NCI-H187 treated with DMSO at 0.1 percent for 48 hours (cell line): ENCODE results near the gene PDCD6IP.
A peak's percentile ranks its signal among the peaks of the same experiment; 100 is the strongest.
"Not testable (repeated sequence)": the region's sequence is repeated elsewhere in the genome, so short reads cannot be mapped to it uniquely, and the experiment has no call there.

Experiments
- DNase-seq: peaks from one replicate; lab custom pipeline; 2025; lab: John Stamatoyannopoulos, UW

Gene PDCD6IP, protein sequence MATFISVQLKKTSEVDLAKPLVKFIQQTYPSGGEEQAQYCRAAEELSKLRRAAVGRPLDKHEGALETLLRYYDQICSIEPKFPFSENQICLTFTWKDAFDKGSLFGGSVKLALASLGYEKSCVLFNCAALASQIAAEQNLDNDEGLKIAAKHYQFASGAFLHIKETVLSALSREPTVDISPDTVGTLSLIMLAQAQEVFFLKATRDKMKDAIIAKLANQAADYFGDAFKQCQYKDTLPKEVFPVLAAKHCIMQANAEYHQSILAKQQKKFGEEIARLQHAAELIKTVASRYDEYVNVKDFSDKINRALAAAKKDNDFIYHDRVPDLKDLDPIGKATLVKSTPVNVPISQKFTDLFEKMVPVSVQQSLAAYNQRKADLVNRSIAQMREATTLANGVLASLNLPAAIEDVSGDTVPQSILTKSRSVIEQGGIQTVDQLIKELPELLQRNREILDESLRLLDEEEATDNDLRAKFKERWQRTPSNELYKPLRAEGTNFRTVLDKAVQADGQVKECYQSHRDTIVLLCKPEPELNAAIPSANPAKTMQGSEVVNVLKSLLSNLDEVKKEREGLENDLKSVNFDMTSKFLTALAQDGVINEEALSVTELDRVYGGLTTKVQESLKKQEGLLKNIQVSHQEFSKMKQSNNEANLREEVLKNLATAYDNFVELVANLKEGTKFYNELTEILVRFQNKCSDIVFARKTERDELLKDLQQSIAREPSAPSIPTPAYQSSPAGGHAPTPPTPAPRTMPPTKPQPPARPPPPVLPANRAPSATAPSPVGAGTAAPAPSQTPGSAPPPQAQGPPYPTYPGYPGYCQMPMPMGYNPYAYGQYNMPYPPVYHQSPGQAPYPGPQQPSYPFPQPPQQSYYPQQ

DNA sequence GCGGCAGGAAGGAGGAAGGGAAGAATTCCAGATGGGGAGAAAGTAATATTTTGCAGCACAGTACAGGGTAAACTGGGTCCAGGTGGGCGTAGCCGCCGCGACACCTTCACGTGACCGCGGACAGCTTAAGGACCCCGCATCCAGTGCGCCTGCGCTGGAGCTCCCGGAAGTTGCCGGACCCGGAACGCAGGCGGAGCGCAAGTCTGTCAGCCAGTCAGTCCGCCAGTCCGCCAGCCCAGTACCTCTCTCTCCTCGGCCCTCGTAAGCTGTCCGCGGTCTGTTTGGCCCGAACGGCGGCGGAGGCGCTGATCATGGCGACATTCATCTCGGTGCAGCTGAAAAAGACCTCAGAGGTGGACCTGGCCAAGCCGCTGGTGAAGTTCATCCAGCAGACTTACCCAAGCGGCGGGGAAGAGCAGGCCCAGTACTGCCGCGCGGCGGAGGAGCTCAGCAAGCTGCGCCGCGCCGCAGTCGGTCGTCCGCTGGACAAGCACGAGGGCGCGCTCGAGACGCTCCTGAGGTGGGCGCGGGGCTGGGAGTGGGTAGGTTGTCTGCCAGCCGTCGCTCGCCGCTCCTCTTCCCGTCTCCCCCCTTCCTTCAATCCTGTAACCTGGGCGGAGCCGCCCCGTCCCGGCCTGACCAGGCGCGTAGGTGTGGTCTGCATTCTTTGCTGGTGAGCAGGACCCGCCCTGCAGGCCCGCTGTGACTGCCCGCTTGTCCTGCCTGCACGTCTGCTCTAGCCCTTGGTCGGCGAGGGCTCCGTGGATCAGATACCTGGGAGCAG, at the start of gene PDCD6IP:
TSS of gene PDCD6IP (plus strand) at position 213 of the 784 bp plus-strand sequence. CDS start at position 312, 99 bp downstream.
- peak; percentile 4 for DNase-seq

DNA sequence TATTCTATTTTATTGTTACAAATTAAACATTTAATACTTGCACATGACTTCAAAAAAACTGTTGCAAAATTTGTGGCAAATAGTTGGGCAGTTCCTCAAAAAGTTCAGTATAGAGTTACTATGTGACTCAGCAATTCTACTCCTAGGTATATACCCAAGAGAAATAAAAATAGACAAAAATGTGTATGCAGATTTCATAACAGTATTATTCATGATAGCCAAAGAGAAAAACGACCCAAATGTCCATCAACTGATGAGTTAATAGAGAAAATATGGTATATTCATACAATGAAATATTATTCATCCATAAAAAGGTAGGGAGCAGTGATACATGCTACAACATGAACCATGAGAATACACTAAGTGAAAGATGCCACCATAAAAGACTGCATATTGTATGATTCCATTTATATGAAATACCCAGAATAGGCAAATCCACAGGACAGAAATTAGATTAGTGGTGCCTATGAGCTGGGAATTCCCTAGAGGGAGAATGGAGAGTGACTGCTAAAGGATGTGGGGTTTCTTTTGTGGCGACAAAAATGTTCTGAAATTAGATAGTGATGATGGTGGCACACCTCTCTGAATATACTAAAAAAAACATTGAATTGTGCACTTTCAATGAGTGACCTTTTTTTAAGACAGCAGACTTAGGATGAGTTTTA, 48.8 kb upstream of the PDCD6IP start:
- no peak for DNase-seq

DNA sequence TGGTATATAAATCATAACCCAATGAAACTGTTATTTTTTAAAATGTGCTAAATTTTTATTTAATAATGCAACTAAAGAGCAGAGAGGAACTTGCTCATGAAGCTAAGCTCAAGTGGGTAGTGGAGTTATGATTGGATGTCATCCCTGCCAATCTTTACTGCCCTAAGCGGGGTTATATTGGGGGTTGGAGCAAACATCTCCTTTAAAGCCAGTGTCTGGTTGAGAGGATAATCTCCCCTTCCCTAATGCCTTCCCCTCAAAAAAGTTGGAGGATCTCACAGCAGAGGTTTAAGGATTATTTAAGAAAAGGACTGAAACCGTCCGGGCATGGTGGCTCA, 48.2 kb upstream of the PDCD6IP start:
- no peak for DNase-seq

DNA sequence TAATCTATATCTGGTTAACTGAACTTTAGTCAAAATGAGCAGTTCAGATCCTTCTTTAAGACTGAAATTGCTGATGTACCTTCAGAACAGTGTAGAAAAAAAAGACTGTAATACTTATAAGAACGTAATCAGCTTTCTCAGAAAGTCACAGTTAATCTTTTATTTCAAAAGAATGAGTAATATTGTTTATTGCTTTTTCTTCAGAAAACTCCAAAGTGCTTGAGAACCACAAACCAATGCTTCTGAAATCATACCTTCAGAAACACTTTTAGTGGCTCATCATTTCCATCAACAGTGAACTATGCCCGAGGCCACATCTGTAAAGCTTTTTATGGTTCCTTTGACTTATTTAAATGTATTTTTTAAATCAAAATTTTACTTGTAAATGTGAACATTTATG, 47.1 kb upstream of the PDCD6IP start:
- DNase-seq, result no peak

DNA sequence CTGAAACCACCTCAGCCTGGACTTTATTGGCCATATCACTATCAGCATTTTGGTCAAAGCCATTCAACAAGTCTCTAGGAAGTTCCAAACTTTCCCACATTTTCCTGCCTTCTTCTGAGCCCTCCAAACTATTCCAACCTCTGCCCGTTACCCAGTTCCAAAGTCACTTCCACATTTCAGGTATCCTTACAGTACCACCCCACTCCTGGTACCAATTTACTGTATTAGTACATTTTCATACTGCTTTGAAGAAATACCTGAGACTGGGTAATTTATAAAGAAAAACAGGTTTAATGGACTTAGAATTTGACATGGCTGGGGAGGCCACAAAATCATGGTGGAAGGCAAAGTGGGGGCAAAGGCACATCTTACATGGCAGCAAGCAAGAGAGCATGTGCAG, 44.0 kb upstream of the PDCD6IP start:
- DNase-seq, result not testable (repeated sequence)

DNA sequence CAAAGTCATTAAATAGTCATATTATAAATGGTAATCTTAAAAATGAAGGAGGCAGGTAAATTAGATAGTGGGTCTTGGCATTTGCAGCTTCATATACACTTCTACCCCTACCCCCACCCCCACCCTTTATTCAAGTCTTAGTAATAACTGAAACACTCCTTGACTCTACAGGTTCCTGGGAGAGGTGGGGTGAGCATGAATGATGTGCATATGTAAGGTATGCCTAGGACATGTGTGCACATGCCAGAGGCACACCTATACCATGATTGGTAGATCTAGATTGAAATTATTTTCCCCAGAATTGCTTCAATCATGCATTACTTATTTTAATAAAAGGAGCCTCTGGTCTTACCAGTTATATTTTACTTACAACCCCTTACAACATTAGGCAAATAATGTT, 40.1 kb upstream of the PDCD6IP start:
- DNase-seq, result no peak

DNA sequence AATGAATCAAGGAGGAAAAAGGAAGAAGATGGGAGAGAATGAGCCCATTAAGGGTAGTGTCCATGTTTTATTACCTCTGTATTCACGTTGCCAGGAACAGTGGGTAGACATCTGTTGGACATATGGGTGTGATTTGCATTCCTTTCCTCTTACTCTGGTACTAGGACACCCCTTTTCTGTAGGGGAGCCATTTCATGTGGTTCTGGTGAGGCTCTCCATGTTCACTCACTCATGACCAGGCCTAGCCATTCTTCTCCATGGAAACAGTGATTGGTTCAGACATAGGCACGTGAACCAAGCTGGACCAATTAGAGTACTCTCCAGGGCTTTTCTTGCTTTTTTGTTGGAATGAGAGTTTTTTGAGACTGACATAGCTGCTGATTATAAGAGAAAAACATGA, 39.6 kb upstream of the PDCD6IP start:
- DNase-seq, result no peak

DNA sequence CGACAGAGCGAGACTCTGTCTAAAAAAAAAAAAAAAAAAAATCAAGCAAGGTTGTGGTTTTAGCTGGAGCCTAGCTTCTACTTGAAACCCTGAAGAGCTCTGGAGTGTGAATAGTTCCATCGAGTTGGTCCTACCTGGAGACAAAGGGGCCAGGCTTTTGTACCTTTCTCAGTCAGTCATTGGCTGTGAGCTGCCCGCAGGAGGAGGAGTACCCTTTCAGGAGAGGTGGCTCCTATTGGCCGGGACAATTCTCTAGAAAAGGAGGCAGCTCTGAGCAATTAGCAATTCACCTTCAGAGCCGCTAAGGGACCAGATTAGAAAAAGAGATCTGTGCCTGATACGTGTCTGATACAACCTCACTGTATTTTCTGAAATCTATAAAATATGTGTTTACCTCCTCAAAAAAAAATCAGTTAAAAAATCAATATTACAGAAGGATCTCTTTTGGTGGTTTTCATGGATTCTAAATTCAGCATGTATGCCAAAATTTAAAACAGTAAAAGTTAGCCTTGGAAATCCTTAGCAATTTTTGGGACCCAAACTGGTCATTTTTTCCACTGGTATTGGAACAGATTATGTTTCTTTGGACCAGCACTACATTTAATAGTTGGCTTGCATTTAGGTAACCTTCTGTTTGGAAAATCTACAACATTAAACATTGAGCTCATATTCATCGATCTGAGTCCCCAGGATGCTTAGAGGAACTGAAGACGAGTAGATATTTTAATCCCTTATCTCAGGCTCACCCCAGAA, 29.7 kb upstream of the PDCD6IP start:
- no peak for DNase-seq

DNA sequence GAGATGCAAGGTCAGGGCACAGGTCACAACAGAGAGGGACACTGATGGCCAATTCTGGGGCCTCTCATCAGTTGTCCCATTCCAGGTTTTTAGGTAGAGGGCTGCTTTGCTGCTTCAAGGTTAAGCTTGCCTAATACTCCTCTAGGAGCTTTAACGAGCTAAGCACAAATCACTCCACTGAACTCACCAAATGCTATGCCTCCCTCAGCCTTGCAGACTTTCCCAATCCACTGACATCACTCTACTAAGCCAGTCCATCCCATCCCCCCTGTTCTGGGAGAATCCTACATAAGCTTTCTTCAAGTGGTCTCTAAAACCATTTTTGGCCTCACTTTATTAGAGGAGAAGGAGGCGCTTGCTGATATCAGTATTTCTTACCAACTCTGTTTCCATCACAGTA, 24.8 kb upstream of the PDCD6IP start:
- no peak for DNase-seq

DNA sequence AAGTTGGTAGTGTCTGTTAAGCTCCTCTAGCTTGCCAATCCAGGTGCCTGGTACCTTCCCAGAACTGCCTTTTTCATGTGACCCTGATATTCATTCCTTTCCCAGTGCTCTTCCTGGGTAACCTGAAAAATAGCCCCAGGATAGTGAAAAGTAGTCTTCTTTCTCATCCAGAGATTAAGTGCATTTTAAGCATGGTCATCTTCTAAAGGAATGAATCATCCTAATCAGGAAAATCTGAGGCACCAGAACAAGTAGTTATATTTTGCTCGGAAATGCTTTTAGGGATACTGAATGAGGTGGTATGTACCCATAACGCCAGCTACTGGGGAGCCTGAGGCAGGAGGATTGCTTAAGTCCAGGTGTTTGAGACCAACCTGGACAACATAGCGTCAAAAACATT, 23.1 kb upstream of the PDCD6IP start:
- no peak for DNase-seq

DNA sequence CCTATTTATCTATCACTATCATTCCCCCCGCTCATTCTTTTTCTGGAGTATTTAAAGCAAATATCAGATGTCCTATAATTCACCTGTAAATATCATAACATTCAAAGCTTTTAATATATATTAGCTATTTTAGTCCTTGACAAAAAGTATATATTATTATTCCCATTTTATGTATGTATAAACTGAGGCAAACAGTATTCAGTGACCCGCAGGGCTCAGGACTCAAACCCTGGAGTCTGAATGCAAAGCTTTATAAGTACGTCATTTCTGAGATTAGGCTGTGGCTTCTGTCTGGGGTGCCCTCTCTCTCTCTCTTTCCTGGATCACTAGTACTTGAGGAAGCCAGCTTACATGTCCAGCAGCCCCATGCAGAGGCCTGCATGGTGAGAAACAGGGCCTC, 20.4 kb upstream of the PDCD6IP start:
- no peak for DNase-seq

DNA sequence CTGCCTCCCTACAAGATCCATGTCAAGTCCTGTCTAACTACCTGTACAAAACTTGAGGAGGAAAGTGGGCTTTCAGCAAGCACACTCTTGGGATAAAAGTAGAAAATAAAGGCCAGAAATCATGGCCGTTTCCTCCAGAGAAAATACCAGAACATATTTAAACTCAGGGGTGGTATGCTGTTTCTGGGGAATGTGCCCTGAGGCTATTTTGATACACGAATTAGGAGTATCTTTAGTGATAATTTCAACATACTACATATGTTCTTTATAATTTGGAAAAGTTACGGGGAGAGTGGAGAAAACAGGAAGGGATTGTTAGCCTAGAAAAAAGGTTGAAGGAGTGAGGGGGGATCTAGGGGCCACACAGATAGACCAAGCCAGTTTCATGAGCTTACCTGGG, 18.7 kb upstream of the PDCD6IP start:
- DNase-seq, result no peak

DNA sequence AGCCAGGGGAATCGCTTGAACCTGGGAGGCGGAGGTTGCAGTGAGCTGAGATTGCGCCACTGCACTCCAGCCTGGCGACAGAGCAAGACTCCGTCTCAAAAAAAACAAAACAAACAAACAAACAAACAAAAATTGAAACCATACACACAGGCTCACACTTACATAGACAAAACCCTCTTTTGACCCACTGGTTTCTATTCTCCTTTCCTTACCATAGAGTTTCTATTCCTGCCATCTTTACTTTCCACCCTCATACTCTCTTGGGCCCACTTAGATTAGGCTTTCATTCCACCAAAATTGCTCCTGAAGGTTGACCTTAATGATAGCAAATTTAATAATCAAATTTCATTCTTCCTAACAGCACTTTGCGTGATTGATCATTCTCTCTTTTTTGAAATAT, 17.0 kb upstream of the PDCD6IP start:
- DNase-seq, result not testable (repeated sequence)

DNA sequence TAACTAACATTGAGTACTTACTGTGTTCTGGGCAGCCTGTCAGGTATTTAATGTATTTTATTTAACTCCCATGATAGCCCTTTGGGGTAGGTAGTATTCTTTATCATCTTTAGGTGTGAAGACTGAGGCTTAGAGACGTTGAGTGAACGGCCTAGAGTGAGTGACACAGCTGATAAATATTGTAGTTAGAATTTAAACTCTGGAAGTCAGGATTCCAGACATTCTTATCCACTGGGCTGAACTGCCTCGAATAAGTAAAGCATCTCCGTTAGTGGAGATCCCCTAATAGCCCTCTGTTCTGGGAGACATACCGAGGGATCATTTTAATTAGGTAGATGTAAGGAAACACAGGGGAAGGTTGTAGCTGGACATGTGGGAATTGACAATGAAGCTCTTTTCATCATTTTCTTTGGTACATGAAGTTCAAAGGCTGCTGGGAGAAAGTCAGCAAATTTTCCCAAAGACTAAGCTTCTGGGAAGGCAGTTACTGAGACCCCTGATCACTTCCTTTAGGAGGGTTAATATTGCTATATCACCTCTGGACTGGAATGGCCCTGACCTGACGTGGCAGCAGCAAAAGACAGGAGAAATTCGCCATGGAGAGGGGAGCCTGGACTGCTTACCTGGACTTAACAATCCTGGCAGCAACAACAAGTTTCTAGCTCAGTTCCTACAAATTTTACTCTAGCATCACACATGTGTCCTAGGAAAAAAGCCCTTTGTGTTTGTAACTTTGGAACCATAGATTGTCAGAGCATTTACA, 11.7 kb upstream of the PDCD6IP start:
- no peak for DNase-seq

DNA sequence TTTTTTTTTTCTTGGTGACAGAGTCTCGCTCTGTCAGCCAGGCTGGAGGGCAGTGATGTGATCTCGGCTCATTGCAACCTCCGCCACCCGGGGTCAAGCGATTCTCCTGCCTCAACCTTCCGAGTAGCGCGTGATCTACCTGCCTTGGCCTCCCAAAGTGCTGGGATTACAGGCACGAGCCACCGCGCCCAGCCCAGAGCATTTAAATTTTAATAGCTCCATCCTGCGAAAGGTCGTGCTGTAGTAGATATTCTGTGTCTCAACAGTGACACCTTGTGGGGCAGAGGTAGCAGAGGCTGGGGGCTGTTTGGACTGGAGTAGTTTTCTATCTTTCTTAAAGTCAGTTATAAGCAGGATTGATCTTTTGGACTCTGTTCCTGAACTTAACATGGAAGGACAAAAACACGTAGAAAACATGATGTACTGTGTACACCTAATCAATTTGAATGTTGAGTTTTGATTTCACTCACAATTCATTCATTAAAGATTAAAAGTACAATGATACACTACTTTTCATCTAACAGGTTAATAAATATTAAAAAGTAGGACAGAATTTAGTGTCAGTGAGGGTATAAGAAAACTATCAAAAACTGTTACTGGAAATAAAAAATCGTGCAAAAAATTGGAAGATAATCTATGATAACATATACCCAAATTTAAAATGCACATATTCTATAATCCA, 11.0 kb upstream of the PDCD6IP start:
- DNase-seq, result peak; percentile 7

DNA sequence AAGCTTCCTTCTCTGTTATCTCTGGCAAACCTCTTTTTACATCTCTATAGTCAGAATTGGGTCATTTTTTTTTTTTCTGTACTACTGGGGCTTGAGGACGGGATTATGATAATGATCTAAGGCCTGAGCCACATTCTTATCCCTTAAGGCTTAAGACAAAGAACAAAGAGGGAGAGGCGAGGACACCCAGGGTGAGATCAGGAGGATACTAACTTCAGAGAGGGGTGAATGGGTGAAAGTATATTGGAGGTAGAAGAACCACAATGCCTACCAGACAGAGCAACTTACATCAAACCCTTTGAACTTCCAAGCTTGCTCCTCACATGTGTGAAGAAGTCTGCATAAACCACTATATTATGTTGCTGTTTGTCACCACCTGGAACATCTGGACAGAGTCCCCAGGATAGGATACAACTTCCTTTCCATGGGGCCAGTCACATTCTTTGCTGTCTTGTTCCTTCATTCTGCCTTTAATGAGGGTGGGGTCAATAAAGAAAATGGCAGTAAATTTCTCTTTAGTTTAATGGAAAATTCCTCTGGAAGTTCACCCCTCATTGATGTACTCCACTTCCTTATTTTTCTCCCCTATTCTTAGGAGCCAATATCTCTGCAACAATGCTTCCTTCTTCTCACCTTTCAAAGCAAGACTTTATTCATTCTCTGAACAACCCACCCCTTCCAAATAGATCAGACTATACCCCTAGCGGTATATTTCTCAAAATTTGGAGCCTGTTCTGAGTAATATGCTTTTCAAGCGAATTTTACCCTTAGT, 9.1 kb upstream of the PDCD6IP start:
- DNase-seq, result no peak

DNA sequence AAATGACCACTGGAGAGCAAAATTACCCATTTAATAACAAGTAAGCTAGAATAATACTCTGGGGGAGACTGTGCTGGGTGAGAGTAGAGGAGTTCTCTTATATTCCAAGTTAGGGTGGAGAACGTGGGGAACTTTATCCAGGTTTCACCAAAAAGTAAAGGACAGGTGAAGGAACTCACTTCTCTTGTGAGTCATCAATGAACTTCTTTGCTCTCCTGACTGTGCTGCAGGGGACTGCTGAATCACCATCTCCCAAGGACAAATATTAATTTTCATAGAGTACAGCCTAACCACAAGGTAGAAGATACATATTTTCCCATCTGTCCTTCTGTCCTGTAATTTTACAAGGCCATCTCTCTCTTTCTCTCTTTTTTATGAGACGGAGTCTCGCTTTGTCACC, 8.3 kb upstream of the PDCD6IP start:
- DNase-seq, result no peak

DNA sequence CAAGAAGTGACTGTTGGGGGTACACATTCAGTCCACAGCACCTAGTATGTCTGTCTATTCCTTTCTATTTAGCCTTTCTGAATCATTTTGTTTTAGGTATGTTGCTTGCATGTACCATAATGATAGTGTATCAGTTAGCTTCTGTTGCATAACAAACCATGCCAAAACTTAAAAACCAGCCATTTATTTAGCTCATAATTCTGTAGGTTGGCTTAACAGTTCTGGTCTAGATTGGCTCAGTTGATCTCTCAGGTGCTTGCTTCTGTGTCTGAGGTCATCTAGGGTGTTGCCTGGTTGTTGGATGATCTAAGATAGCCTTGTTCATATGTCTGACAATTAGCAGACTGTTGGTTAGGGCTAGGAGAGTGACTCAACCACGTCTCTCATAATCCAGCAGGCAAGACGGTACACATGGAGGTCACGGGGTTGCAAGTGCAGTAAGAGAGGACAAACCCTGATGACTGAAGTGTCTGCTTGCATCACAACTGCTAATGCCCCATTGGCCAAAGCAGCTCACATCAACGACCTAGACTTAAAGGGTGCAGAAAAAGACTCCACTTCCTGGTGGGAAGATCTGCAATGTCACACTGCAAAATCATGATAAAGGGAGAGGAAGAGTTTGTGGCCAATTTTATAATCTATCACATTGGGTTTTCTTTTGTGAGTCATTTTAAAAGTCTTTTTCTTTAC, 6.8 kb upstream of the PDCD6IP start:
- DNase-seq, result no peak
